ENCODE results near the gene BTNL8.

GRCh38 chr5:180938294-180938693 is 39.3 kb downstream of the BTNL8 start:
- TF ChIP-seq POLR2A (IDR thresholded peaks at IDR 0.05) (no peak), CTCF (IDR thresholded peaks at IDR 0.05) (no peak)
